Measurements from ENCODE around the gene ABLIM1.

ABLIM1 gene

DNA sequence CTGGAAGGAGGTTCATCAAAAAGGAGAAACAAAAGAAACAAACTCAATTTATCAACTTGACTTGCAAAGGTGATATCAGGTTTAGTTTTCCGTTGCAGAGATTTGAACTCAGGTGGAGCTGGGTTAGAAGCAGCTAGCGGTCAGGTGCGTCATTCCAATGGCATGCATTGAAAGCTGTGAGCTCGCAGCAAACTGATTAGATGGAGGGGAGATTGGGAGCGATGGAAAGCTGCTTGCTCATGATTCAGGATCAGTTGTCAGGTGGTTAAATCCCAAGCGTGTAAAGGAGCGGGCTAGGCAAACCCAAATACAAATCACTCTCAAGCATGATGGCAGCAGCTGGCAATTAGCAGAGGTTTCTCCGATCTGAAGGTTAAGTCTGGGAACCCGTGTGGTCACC, 204.5 kb downstream of the ABLIM1 start:
- TF ChIP-seq CTCF (IDR thresholded peaks at IDR 0.05; ENCODE audit: extremely low read depth, missing control alignments): no peak
- DNase-seq (ENCODE audit: low spot score): no peak

GRCh38 chr10:114448897-114449296, 209.2 kb downstream of the ABLIM1 start:
- TF ChIP-seq CTCF (IDR thresholded peaks at IDR 0.05; ENCODE audit: extremely low read depth, missing control alignments): no peak
- DNase-seq (ENCODE audit: low spot score): no peak

- DNase-seq (ENCODE audit: low spot score): no peak
- no peak for TF ChIP-seq CTCF (IDR thresholded peaks at IDR 0.05; ENCODE audit: extremely low read depth, missing control alignments)
Observed at GRCh38 chr10:114445332-114445731, 212.7 kb downstream of the ABLIM1 start.

- TF ChIP-seq CTCF (IDR thresholded peaks at IDR 0.05; ENCODE audit: extremely low read depth, missing control alignments): no peak
- DNase-seq (ENCODE audit: low spot score): no peak
Observed at GRCh38 chr10:114444819-114445218, 213.3 kb downstream of the ABLIM1 start.

DNA sequence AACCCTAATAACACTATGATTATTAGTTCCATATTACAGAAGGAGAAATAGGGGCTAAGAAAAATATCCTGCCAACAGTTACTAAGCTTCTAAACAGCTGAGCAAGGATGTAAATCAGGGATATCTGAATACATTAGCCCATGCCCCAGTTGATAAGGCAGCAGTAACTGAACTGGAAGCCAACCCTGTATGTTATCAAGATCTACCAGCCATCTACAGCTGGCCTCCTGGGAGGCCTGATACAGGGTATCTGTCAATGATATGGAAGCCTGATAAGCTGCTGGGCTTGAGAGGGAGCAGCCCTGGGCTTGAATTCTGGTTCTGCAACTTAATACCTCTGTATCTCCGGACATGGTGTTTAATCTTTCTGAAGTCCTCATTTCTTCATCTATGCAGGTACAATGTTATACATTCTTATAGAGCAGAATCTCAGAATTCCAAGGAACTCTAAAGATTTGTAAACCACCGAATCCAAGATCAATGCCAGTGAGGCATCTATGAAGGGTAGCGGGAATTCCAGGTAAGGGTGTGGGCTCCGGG, 215.9 kb downstream of the ABLIM1 start:
- no peak for TF ChIP-seq CTCF (IDR thresholded peaks at IDR 0.05; ENCODE audit: extremely low read depth, missing control alignments)
- DNase-seq (ENCODE audit: low spot score): no peak

DNA sequence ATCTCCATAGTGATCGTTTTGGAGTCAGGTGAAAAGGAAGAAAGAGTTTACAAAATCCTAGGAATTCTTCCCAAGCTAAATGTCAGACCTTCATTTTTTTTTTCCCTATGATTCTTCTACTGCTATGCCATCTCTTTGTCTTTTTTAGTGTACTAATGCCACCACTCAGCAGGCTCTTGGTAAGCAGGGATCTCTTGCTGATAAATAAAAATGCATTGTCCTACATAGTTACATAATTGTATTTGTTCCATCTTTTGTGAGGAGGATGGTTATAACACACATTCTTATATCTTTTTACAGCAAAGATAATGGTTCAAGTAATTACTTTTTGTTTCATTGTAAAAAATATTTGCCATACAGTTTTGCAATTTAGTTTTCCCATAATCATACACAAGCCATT, 217.0 kb downstream of the ABLIM1 start:
- no peak for DNase-seq (ENCODE audit: low spot score)
- TF ChIP-seq CTCF (IDR thresholded peaks at IDR 0.05; ENCODE audit: extremely low read depth, missing control alignments): no peak

DNA sequence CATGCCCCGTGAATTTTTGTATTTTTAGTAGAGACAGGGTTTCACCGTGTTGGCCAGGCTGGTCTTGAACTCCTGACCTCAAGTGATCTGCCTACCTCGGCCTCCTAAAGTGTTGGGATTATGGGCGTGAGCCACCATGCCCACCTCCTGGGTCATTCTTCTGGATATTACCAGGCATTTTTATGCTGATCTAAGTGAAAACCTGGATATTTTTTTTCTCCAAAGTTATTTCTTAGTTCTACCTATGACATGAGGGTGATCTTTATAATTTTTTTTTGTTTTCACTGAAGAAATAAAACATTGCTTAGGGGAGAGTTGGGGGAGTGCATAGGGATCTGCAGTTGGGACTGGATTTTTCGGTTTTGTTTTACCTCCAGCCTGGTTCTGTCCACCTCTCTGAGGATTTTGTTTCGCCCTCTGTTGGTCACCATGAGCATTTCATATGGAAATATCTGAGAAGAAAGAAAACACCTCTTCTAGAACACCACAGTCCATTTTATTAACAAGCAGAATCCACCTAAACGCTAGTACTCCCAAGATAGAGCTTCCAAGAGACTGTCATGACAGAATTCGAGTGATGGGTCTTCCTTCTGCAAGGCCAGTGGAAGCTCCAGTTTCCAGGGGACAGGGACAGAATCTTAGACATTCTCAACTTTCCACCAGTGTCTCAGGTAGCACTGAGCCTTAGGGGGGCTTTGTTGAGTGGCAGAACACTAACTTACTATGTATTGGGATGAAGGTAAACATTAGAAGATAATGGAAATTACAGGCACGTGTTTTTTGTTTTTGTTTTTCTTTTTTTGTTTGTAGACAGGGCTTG, 220.4 kb downstream of the ABLIM1 start:
- DNase-seq (ENCODE audit: low spot score): peak; percentile 37
- TF ChIP-seq CTCF (IDR thresholded peaks at IDR 0.05; ENCODE audit: extremely low read depth, missing control alignments): peak; percentile 39
